Transverse colon (tissue), 4 donors: Measurements from ENCODE around the gene CTNNAL1. TPM values are rescaled to one million over a fixed set of nuclear protein-coding genes. Genes with fewer than 3 reads are reported as not detected.

Experiments used
- DNase-seq: peaks from one replicate; pipeline ENCODE4 v3.0.0-alpha.2; 2019
- H3K27ac ChIP-seq, 4 donors: fragments of 200-600 bp; sonication (generic); 2 replicates each; pipeline ENCODE4 v1.5.1; 2016 to 2018; ENCODE audit warnings: inconsistent platforms in 4 of 4
- H3K27me3 ChIP-seq: fragments of 200-600 bp; sonication (generic); 2 replicates; pipeline ENCODE4 v1.5.1; 2017; ENCODE audit warnings: inconsistent platforms
- H3K36me3 ChIP-seq, 4 donors: fragments of 200-600 bp; sonication (generic); 2 replicates each; pipeline ENCODE4 v1.5.1; 2017 to 2019; ENCODE audit warnings: inconsistent platforms in 4 of 4
- H3K4me1 ChIP-seq, 4 donors: fragments of 200-600 bp; sonication (generic); 2 replicates each; pipeline ENCODE4 v1.5.1; 2017 to 2020; ENCODE audit warnings: inconsistent platforms in 4 of 4
- H3K4me3 ChIP-seq, 4 donors: fragments of 200-600 bp; sonication (generic); 1 replicate in 1 of 4; 2 replicates in 3 of 4; pipeline versions ENCODE4 v1.5.1 to v1.6.1; 2017 to 2019; ENCODE audit warnings: inconsistent platforms in 4 of 4
- H3K9me3 ChIP-seq, 2 donors: fragments of 200-600 bp; sonication (generic); 2 replicates each; pipeline ENCODE4 v1.5.1; 2017 to 2019; ENCODE audit warnings: inconsistent platforms in 2 of 2
- EP300 ChIP-seq: sonication (generic); formaldehyde crosslinking; IDR thresholded peaks from one replicate; pipeline ENCODE4 v1.6.1; 2017; ENCODE audit warnings: antibody characterized with exemption, low read depth
- POLR2A ChIP-seq: fragments of 450-650 bp; IDR thresholded peaks from one replicate; pipeline ENCODE4 v1.6.1; 2016; ENCODE audit warnings: antibody characterized with exemption, mild to moderate bottlenecking, moderate library complexity
- POLR2AphosphoS5 ChIP-seq, 3 donors: sonication (generic); formaldehyde crosslinking; IDR thresholded peaks; one replicate each; pipeline ENCODE4 v1.6.1; 2016; ENCODE audit warnings: antibody characterized with exemption in 3 of 3
- WGBS, 2 donors: methylation state at CpG; one replicate each; pipeline ENCODE4 v1.1.5; 2018; ENCODE audit warnings: low coverage in 1 of 2; 5-methylcytosine and 5-hydroxymethylcytosine counted together
- in situ Hi-C, 4 donors: fragments of 200-750 bp; cut with MboI; loops; one replicate each; pipeline versions ENCODE4 v1.15.0 to v1.15.1; 2017; ENCODE audit warnings: low sequenced_read_pairs in 3 of 4, low pct_ligation_motif_present in 1 of 4, low pct_unique_long_range_greater_than_20kb in 1 of 4
- intact Hi-C: fragments of 100-400 bp; cut with DNase I; formaldehyde crosslinking; loops from one replicate; pipeline ENCODE4 v1.15.1; 2023; ENCODE audit warnings: low total_unique reads
- total RNA-seq, 4 donors: library from RNA; depleted of rRNA; stranded (reverse); fragments of >200 nt; gene quantifications; one replicate each; pipeline ENCODE4 v1.1.0, GENCODE V29; 2016
- TF ChIP-seq, protein P1 (sequence below), 5 experiments: fragments of 200-600 bp in 3 of 5; fragments of 450-650 bp in 2 of 5; sonication (generic) in 3 of 5; IDR thresholded peaks; 1 replicate in 2 of 5; 2 replicates in 3 of 5; pipeline ENCODE4 v1.5.1; 2016 to 2017; ENCODE audit warnings: antibody characterized with exemption in 5 of 5, inconsistent platforms in 3 of 5, mild to moderate bottlenecking in 2 of 5, moderate library complexity in 1 of 5

Gene CTNNAL1
- total RNA-seq, 4 donors from 2014 or later, result 6.0 to 12.1 (median 8.1) TPM

DNA sequence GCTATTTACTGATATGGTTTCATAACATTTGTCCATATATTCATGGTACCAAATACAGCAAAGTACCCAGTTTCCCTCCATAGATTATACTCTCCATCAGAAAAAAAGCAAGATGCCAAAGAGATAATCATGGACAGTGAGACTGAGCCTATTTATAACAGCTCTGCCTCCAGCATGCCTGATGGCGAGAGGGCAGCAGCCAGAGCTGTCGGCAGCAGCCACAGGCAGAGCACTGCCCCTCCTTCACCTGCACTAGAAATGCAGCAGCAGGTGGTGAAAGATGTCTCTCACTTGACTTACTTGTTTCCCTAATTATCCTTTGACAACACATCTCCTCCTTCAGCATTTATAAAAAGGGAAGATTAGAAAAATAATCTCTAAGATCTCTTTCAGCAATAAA lies 32.4 kb downstream of the CTNNAL1 start:
- in situ Hi-C loops, result no loop called here
- H3K27ac ChIP-seq, result no peak overlapping the region
- TF ChIP-seq POLR2AphosphoS5 (IDR thresholded peaks at IDR 0.05) (no peak), EP300 (no peak), POLR2A (no peak)
- TF ChIP-seq, protein P1, sequence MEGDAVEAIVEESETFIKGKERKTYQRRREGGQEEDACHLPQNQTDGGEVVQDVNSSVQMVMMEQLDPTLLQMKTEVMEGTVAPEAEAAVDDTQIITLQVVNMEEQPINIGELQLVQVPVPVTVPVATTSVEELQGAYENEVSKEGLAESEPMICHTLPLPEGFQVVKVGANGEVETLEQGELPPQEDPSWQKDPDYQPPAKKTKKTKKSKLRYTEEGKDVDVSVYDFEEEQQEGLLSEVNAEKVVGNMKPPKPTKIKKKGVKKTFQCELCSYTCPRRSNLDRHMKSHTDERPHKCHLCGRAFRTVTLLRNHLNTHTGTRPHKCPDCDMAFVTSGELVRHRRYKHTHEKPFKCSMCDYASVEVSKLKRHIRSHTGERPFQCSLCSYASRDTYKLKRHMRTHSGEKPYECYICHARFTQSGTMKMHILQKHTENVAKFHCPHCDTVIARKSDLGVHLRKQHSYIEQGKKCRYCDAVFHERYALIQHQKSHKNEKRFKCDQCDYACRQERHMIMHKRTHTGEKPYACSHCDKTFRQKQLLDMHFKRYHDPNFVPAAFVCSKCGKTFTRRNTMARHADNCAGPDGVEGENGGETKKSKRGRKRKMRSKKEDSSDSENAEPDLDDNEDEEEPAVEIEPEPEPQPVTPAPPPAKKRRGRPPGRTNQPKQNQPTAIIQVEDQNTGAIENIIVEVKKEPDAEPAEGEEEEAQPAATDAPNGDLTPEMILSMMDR (IDR thresholded peaks at IDR 0.05), result no peak
- intact Hi-C loops, result no loop called here
- H3K4me1 ChIP-seq, result peaks cover 0 to 5% (median 0%) of the 10 kb centered on the region in 4 donors
- no peaks in the 10 kb centered on the region for H3K27me3 ChIP-seq
- no peak for DNase-seq
- H3K9me3 ChIP-seq, result no peaks in the 10 kb centered on the region
- H3K4me3 ChIP-seq, result no peak overlapping the region
- H3K36me3 ChIP-seq, result no peaks in the 10 kb centered on the region
- whole genome bisulfite sequencing, 2 donors, result 100% methylated on average over 2 of the region's 2 CpGs; no CpG with 5 or more reads in 1 of the 2 donors

DNA sequence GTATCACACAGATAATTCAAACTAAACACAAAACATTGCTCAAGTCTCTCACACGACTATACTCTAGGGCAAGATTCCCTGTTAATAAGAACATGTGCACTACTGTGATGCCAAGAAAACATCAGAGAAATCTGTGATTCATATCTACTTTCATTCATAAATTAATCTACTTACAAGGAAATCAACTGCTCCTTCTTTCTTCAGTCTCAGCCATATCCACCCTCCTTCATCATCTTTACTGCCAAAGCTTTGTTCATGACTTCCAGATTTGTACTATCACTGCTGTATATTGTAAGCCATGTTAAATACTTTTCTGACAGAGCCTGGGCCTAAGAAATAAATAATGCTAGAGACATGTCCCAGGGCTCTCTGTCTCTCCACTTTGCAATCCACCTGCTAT lies 35.1 kb downstream of the CTNNAL1 start:
- TF ChIP-seq POLR2A (no peak), POLR2AphosphoS5 (IDR thresholded peaks at IDR 0.05) (no peak), EP300 (no peak)
- TF ChIP-seq, protein P1 (IDR thresholded peaks at IDR 0.05), result no peak
- WGBS, 2 donors, result 56 to 67% methylated on average over 1 of the region's 1 CpG
- in situ Hi-C loops, result no loop called here
- Histone ChIP-seq H3K36me3 (no peaks in the 10 kb centered on the region), H3K4me3 (no peak overlapping the region), H3K27ac (no peak overlapping the region), H3K4me1 (peaks cover 0 to 5% (median under 1%) of the 10 kb centered on the region in 4 donors), H3K27me3 (no peaks in the 10 kb centered on the region), H3K9me3 (no peaks in the 10 kb centered on the region)
- intact Hi-C loops, result no loop called here
- DNase-seq, result no peak

DNA sequence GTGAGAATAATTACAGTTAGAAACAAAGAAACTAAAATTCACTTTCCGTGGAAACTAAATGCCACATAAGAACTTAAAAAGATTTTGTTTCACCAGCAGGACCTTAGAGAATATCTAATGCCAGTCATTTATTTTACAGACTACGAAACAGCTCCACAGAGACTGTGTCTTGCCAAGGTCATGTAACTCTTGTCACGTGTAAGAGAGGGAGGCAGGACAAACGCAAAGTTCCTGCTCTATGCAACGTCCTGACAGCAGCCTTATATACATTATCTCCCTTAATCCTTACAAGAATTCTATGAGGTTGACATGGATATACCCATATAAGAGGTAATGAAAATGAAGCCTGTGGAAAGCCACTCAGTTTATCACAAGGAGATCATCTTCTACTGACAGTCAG lies 39.4 kb downstream of the CTNNAL1 start:
- DNase-seq, result no peak
- 62 to 76% methylated on average over 4 to 5 of the region's 5 CpGs for WGBS, 2 donors
- H3K9me3 ChIP-seq, result no peaks in the 10 kb centered on the region
- in situ Hi-C loops (loop anchor here in 1 of 4 donors (25.0 kb wide), 1 partner anchor 112 kb away; the partner anchor contains the start of genes ACTL7A and ACTL7B), intact Hi-C loops (no loop called here)
- no peaks in the 10 kb centered on the region for H3K36me3 ChIP-seq
- H3K4me3 ChIP-seq, result no peak overlapping the region
- no peak overlapping the region for H3K27ac ChIP-seq
- TF ChIP-seq, protein P1 (IDR thresholded peaks at IDR 0.05), result no peak
- TF ChIP-seq POLR2A (no peak), POLR2AphosphoS5 (IDR thresholded peaks at IDR 0.05) (no peak), EP300 (no peak)
- H3K4me1 ChIP-seq, result peaks cover 0 to 9% (median under 1%) of the 10 kb centered on the region in 4 donors
- H3K27me3 ChIP-seq, result no peaks in the 10 kb centered on the region

DNA sequence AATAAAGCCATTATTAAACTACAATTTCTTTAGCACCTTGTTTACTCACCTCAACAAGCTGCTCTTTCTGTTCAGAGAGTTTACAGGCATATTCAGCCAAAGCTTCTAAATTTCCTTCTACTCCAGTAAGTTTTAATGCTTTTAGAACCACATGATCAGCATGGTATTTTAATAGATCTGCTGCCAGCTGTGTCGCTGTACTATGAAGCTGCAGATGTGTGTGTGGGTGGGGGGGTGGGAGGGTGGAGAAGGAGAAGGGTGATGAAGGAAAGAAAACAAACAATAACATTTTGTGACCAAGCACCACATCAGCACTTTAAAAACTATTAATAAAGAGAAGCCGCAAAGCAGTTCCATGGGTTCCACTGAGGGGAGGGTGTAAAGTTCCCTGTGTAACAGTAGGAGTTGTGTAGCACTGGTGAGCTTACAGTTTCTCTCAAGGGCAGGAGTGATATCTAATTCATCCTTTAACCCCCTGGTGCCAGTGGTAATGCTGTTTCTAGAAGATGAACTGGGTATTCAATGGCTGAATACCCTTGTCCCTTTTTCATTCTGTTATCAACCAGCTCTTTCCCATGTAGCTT lies 40.6 kb downstream of the CTNNAL1 start:
- no peak overlapping the region for H3K4me3 ChIP-seq
- TF ChIP-seq, protein P1 (IDR thresholded peaks at IDR 0.05), result no peak
- TF ChIP-seq POLR2A (no peak), POLR2AphosphoS5 (IDR thresholded peaks at IDR 0.05) (no peak), EP300 (no peak)
- no peaks in the 10 kb centered on the region for H3K9me3 ChIP-seq
- H3K27ac ChIP-seq, result no peak overlapping the region
- H3K27me3 ChIP-seq, result no peaks in the 10 kb centered on the region
- H3K36me3 ChIP-seq, result no peaks in the 10 kb centered on the region
- intact Hi-C loops, result no loop called here
- no peak for DNase-seq
- WGBS, 2 donors, result 64 to 77% methylated on average over 2 of the region's 2 CpGs
- in situ Hi-C loops, result loop anchor here in 1 of 4 donors (25.0 kb wide), 1 partner anchor 110 kb away; the partner anchor contains the start of genes ACTL7A and ACTL7B
- H3K4me1 ChIP-seq, result peaks cover 0 to 9% (median 0%) of the 10 kb centered on the region in 4 donors
